GM12865 (cell line): ENCODE data around the gene NPM3.
A peak's percentile ranks its signal among the peaks of the same experiment; 100 is the strongest.

ENCODE experiments used
- DNase-seq: peaks from one replicate; pipeline ENCODE4 v3.0.0; 2010; ENCODE audit warnings: low read depth
- H3K4me3 ChIP-seq: 2 replicates; pipeline ENCODE4 v1.5.1; 2011; ENCODE audit warnings: mild to moderate bottlenecking, low read depth, low read length, control low read depth
- CTCF ChIP-seq: IDR thresholded peaks from 2 replicates; pipeline ENCODE4 v1.5.1; 2011; ENCODE audit warnings: low read length, control low read depth, low read depth, inconsistent platforms; ENCODE audit not compliant: insufficient read depth; ENCODE audit errors: missing control alignments

Gene NPM3

GRCh38 chr10:101817337-101818118 is 34.3 kb upstream of the NPM3 start:
- DNase-seq = peak; percentile 81
- H3K4me3 ChIP-seq = peak overlapping the region; percentile 91
- no peak for TF ChIP-seq CTCF

- DNase-seq = no peak
- no peak for TF ChIP-seq CTCF
- H3K4me3 ChIP-seq = peak overlapping the region; percentile 91
Measured at GRCh38 chr10:101816913-101817336, 33.7 kb upstream of the NPM3 start.

- DNase-seq = no peak
- TF ChIP-seq CTCF = no peak
- peak overlapping the region; percentile 91 for H3K4me3 ChIP-seq
Measured at GRCh38 chr10:101816376-101816775, 33.1 kb upstream of the NPM3 start.

GRCh38 chr10:101814466-101815071 is 31.3 kb upstream of the NPM3 start:
- no peak for TF ChIP-seq CTCF
- H3K4me3 ChIP-seq = peak overlapping the region; percentile 91
- peak; percentile 63 for DNase-seq

GRCh38 chr10:101812606-101813005 is 29.4 kb upstream of the NPM3 start:
- H3K4me3 ChIP-seq = no peak overlapping the region
- DNase-seq = no peak
- TF ChIP-seq CTCF = no peak

- DNase-seq = no peak
- TF ChIP-seq CTCF = no peak
- no peak overlapping the region for H3K4me3 ChIP-seq
Measured at GRCh38 chr10:101807158-101807557, 23.9 kb upstream of the NPM3 start.

- no peak for TF ChIP-seq CTCF
- DNase-seq = no peak
- H3K4me3 ChIP-seq = no peak overlapping the region
Measured at GRCh38 chr10:101803511-101803910, 20.3 kb upstream of the NPM3 start.
